HG03159 (cell line): ENCODE results near the gene CDH23.

Experiments used
- ATAC-seq: cut with Tn5 transposase; IDR thresholded peaks from one replicate; pipeline ENCODE4 v1.9.1; 2021; ENCODE audit warnings: mild to moderate bottlenecking, moderate library complexity; ENCODE audit not compliant: unreplicated experiment

The CDH23 gene

DNA sequence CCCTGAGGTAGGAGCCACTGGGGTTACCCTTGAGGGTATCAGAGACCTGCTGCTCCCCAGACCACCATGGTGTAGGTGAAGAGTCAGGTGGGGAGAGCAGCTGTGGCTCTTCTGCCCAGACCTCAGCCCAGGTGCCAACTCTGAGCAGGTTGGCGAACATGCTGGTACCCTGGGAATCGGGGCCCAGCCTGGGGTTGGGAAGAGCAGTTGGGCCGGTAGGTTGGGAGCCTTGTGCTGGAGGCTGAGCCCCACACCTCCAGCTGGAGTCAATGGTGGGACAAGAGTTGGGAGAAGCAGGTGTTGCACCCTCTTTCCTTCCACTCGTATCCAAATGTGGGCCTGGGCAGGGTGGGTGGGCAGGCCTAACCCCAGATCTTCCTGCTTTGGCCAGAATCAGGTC lies 114.5 kb downstream of the CDH23 start:
- ATAC-seq = no peak

DNA sequence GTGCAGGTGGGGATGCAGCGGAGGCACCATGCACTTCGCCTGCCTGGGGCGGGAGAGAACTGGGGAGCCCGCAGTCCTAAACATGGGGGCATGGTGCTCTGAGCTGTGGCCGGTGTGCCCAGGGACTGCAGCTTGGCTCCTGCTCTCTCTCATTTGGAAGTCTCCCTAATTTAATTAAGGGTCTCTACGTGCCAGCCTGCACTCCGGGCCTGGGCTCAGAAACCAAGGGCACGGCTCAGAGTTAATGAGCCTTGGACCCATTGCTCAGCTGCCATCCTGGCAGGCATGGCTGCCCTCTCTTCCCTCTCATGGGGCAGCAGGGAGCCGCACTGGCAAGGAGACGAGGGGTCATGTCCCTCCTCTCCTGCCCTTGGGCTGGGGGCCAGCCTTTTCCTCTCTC lies 115.6 kb downstream of the CDH23 start:
- ATAC-seq = no peak

DNA sequence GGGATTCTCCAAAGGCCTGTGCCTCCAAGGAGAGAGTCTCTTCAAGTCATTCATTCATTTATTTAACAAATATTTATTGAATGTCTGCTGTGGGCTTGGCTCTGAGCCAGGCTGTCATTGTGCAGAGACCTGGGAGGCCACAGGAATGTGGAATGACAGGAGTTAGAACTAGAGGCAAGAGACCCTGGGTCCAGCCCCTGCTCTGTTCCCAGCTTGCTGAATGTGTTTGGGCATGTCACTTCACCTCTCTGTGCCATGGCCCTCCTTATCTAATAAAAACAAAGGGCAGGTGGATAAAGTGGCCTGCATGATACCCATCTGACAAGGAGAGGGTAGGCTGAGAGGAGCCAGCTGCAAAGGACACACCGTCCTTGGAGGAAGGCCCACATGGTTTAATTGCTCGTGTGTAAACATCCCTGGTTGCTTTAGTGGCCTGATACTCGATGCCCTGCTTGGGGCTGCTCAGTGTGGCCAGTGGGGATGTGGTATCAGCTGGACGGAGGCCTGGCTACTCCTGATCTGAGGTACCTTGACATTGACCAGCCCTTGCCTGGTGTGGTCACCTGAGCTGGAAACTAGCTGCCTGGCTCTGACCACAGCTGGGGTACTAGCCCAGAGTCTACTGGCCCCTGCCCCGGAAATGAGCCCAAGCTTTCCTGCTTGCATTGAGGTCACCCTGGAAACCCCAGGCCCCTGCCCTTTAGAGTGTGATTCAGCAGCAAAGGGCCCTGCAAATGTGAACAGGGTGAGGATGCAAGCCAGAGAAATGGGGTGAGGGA lies 116.2 kb downstream of the CDH23 start:
- no peak for ATAC-seq

DNA sequence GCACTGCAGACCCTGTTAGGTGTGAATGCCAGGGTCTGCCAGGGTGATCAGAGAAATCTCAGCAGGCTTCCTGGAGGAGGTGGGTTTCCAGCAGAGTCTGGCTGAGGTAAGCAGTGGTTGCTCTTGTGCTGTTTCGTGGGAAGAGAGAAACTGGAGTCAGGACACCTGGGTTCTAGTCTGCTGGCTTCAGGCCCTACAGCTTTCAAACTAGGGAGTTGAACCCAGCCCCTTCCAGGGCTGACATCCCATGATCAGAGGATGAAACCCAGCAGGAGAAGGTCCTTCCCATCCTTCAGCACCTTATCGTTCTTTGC lies 116.8 kb downstream of the CDH23 start:
- ATAC-seq = no peak

DNA sequence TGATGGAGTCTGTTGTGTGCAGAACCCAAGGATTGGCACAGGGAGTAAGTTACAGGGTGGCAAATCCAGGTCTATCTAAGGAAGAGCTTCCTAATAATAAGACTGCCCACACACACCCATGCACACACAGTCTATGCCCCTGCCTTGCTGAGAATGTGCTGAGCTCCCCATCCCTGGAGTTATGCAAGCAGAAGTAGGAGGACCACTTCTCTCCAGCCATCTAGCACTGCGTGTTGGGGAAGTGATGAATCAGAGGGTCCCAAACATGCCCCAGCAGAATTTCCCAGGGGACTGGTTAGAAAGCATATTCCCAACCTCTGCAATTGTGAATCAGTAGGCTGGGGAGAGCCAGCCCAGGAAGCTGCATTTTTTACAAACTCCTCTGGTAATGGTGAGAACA lies 117.2 kb downstream of the CDH23 start:
- no peak for ATAC-seq

DNA sequence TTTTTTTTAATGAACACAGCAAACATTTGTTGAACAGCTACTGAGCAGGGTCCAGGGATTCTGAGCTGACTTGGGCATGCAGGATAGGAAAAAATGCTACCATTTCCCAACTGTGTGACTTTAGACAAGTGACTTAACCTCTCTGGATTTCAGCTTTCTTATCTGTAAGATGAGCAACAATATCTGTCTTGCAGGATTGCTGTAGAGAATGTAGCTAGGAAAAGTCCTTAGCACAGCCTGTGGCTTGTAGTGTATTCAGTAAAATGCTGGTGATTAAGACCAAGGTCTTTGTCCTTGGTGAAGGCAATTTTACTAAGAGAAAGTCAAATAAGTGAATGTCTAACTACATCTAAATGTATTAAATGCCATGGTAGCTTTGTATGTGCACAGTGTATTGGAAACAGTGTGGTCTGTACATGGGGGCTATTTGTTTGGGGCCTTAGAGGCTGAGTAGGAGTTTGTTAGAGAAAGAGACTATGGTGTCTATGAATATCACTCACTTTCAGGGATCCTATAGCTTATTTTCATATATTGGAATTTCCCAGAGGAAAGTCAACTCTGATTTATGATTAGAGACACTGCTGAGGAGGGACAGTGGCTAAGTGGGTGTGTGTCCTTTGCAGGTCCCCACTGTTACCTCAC lies 118.9 kb downstream of the CDH23 start:
- no peak for ATAC-seq

DNA sequence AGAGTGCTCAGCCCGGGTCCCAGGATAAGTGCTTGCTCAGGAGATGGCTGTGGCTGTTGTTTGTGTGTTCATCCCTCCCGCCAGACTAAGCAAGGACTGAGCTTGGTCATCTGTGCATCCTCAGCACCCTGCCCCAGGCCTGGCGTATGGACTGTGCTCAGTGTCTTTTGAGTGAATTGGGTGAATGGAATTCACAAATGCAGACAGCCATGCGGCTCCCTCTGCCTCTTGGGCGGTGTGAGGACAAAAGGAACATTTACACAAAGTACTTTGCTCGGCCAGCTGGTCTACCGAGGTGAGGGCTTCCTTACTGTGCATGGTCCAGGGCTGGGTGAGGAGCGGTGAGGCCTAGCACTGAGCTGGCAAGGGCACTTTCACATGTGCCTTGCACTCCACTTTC lies 120.2 kb downstream of the CDH23 start:
- ATAC-seq = no peak

DNA sequence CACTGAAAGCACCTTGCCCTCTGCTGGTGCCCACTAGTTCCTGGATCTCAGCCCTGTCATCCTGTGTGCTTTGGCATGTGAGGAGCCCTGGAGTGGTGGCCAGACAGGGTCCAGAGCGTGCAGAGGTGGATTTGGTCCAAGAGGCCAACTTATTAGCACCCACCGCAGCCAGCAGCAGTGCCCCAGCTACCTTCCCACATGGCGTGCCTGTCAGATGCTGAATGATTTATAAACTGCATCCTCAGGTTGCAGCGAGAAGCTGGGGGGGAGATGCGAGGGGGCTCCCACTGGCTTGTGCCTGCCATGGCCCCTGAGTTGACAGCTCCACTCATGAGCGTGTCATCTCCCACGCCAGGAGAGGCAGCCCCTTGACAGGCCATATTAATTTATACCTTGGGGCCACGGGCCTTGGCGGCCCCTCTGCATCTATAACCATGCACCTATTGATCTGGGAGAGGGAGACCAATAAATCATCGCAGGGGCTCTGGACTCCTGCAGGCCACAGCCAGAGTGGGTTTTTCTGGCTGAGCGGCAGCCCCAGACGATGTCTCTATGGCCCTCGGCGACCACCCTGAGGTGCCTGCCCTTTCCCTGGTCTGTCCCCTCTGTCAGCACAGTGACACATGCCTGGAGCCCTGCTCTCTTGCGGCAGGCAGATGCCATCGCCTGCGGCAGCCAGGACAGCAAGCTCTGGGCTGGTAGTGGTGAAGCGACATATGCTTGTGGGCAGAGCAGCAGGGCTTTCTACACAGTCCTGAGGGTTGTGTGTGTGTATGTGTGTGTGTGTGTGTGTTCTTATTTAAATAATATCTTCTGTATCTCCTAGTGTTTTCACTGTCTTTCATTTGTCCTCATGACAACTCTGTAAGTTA lies 120.8 kb downstream of the CDH23 start:
- no peak for ATAC-seq

DNA sequence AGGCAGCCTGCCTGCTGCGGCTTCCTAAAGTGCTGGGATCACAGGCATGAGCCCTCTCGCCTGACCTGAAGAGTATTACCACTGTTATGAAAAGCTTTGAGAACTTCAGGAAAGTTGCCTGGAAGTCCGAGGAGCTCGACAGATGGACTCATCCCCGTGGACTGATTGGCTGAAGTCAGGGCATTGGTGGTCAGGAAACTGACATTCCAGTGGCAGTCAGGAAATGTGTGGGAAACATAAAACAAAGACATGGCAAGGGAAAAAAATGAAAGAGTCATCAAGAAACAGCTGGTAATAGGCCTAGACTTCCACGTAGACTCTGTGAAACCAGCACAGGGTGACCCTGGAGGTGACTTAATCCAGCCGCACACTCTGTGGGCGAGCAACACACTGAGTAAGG lies 123.3 kb downstream of the CDH23 start:
- ATAC-seq = no peak

DNA sequence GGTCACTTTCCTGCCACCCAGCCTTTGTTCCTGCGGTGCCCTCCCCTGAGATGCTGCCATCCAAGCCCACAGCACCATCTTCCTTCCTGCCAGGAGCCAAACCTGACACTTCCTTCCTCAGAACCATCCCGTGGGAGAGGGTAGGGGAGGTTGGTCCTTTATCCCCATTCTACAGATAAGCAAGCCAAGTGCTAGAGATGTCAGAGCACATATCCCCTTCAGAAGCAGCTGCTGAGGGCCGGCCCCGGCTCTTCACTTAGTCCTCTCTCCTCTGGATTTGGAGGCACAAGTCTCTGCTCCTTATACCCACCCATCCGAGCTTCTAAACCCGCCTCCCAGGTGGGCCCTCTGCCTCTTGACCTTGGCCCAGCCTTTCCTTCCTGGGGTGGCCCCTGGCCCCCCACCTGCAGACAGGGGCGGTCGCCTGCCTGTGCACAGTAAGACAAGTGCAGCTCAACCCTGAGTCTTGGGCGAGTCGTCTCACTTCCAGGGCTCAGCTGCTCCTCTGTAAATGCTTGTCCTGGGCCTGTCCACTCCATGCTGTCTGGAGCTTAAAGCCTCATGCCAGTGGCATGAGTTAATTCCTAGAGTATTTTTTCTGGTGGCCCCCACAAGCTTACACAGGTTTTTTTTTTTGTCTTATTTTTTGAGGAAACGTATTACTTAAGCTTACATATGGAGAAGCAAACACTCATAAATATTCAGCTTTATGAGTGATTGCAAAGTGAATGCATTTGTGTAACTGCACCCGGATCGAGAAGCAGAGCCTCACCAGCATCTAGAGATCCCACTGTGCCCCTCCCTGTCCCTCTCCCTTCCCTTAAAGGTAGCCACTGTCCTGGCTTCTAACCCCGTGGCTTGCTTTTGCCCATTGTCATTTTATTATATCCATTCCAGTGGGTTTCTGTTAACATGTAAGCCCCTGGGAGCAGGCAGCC lies 125.1 kb downstream of the CDH23 start:
- ATAC-seq = no peak

DNA sequence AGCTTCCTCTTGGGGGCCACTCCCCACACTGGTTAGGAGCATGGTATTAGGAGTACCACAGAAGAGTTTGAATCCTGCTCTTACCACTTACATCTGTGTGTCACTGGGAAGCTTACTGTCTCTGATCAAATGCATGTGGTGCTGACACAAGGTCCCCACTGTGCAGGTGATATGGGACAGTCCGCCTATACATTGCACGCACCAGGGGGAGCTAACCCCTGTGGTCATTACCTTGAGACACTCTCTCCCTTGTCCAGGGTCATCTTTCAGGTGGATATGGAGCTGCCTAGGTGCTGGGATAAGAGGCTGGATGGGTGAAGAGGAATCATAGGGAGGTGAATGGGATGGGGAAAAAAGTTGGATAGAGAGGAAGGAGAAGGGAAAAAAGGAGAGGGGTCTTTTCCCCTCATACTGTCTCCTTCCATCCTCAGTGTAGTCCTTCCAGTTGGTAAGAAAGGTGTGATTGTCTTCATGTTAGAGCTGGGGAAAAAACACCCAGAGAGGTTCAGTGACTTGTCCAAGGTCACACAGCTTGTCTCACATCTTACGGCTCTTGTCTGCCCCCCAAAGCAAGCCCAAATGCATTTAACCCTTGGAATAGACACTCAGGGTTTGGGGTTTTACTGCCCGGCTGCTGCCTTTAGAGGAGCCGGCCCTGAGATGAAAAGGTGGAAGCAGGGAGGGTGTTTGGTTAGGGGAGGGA lies 125.9 kb downstream of the CDH23 start:
- ATAC-seq = no peak

DNA sequence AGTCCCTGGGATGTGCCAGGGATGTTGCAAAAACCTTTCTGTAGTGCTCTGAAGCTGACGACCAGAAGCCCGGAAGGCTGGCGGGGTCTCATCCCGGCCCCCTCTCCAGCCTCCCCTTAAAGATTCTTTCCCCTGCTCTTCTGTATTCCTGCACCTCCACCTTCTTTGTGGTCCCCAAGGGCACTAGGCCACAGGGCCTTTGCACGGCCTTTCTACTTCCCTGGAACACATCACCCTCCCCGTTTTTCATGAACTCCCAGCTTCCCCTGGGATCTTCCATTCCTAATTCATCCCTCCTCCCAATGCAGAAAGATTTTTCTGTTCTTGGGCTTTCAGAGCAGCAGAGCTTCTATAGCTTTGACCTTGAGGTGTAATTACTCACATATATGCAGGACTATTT lies 127.0 kb downstream of the CDH23 start:
- no peak for ATAC-seq

DNA sequence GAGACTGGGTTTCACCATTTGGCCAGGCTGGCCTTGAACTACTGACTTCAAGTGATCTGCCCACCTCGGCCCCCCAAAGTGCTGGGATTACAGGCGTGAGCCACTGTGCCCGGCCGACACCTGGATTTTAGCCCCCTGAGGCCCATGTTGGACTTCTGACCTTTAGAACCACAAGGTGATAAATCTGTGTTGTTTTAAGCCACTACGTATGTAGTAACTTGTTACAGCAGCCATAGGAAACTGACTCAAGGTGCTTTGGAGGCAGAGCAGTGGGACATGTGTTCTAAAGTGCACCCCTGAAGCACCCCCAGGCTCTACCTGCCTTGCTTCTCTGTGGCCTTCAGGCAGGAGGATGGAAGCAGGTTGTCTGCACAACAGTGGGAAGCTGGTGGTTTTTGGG lies 128.4 kb downstream of the CDH23 start:
- ATAC-seq = no peak

DNA sequence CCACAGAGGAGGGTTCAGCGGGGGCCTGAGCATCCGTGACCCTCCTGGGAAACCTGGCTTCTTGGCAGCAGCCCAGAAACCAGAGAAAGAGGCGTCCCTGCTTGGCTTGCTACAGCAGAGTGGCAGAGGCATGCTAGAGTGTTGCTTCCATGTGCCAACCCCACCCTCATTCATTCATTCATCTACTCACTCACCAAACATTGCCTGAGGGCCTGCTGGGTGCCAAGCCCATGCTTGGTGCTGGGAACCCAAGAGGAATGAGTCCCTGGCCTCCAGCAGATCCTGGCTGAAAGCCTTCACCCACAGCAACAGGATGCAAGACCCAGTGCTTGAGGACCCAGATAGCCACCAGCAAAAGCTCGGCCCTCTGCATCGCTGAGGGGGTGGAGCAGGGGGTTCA lies 129.0 kb downstream of the CDH23 start:
- no peak for ATAC-seq

DNA sequence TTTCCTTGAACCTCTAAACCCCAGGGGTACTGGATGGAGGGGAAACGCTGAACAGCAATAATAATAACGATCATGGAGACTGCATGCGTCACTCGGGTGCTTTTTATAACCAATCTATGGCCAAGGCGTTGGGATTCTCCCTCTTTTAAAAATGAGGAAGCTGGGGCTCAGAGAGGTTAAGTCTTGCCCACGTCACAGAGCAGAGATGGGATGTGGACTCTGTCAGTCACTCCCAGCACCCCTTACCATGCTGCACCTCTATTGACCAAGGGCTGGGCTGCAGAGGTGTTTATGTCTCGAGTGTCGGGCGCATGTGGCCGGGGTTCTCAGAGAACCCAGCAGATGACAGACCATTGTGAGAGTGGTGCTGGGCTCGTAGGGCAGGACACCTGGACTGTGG lies 129.9 kb downstream of the CDH23 start:
- no peak for ATAC-seq

DNA sequence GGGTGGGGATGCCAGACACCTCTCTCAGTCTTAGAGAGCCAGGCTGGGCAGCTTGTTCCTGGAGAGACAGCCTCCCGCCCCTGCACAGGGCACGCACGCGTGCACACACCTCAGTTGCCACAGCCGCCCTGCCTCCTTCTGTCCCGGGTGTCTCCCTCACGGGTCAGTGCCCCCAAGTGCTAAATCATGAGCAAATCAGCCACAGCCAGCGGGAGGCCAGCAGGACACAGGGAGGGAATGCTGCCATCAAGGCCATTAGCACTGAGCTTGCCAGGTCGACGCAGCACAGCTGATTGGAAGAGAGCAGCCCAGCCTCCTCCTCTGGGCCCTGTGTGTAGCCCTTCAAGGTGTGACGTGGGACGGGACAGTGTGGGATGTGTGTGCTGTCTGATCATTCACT lies 130.4 kb downstream of the CDH23 start:
- ATAC-seq = no peak

DNA sequence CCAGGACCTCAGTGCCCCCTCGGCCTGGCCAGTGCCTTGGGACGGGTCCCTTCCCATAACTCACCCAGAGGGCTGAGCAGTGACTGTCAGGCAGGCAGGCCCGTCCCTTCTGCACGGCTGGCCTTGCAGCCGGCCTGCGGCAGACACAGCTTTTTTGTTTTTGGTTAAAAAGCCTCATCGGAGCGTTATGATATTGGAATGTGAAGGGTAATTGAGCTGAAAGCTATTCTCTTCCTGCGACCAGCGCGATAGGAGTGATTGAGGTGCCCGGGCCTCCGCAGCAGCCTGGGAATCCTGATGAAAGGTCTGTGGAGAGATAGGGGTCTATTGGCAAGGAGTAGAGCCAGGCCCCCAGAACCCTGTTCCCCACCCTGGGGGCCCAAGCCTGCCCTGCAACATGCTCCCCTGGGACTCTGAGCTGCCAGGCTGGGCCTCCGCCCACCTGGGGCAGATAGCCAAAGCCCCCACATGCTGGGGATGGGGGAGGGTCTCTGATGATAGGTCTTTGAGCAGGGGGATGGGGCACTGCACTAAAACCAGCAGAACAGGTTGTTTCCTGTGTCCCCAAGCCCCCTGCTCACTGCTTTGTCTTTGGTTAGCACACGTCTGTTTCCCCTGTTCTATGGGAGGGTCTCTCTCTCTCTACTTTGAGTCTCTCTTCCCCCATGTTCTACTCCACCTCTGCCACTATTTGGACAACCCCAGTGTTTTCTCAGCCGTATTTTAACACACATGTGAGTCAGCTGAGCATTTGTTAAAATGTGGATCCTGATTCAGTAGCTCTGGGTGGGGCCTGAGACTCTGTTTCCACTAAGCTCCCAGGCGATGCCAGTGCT lies 131.9 kb downstream of the CDH23 start:
- no peak for ATAC-seq

DNA sequence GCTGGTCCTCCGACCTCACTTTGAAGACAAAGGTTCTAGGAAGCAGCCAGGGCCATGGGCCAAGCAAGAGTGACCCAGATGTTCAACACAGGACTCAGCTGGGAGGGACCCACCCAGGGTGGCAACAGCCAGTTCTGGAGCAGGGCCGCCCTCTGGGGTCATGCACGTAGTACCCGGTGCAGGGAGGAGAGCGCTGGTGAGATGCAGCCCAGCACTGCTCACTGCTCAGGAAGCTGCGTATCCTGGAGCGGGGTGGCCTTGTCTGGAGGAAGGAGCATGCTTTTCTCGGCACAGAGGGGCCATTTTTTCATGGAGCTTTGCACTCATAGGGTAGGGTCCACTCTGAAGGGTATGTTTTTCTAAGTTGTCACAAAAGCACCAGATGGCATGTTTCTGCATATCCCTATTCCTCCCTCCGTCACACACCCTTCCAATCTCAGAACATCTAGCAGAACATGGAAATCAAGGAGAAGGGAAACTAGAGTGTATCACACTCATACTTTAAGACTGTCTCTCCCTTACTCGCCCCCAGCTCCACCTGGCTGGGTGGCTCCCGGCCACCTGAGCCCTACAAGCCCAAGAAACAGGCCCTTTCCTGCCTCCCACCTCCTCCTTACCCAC lies 132.6 kb downstream of the CDH23 start:
- no peak for ATAC-seq

DNA sequence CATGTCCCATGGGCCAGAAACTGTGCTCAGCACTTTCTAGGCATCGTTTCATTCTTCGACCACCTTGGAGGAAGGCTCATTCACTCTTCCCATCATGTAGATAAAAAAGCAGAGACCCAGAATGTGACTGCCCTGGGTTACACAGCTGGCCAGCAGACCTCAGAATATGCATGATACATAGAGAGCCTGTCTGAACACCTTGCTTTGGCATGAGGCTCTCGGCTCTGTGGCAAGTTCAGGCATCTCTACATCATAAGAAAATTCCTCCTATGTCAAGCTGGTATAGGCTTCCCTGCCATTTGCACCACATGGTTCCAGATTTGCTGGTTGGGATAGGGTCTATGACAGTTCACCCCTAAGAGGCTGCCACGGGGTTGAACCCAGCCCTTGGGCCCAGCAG lies 134.1 kb downstream of the CDH23 start:
- ATAC-seq = no peak
